MM.1S (cell line): Measurements from ENCODE around the gene RGS7.

Source experiments
- CTCF ChIP-seq: fragments of 300-600 bp; sonication (generic); IDR thresholded peaks from 2 replicates; pipeline ENCODE4 v1.5.1; 2016; ENCODE audit warnings: antibody characterized with exemption, low read length, mixed read lengths
- EZH2 ChIP-seq: fragments of 300-600 bp; sonication (generic); optimal IDR thresholded peaks from 2 replicates; pipeline ENCODE3; 2017; ENCODE audit warnings: low read depth, mild to moderate bottlenecking, antibody characterized with exemption, low read length, mixed read lengths
- EZH2phosphoT487 ChIP-seq: fragments of 300-600 bp; sonication (generic); IDR thresholded peaks from 2 replicates; pipeline ENCODE4 v1.6.1; 2018; ENCODE audit warnings: antibody characterized with exemption, low read length

- TF ChIP-seq CTCF (no peak), EZH2 (no peak), EZH2phosphoT487 (no peak)
Measured at GRCh38 chr1:241250465-241250864, 106.5 kb downstream of the RGS7 start.
